Testis (tissue), 2 donors: ENCODE measurements around the gene NFATC2.

Source experiments
- POLR2A ChIP-seq: fragments of 450-650 bp; IDR thresholded peaks from one replicate; pipeline ENCODE4 v1.6.1; 2017; ENCODE audit warnings: antibody characterized with exemption, mild to moderate bottlenecking, moderate library complexity
- TF ChIP-seq, protein P1 (sequence below), 3 experiments: fragments of 450-650 bp in 2 of 3; fragments of 200-600 bp in 1 of 3; sonication (generic) in 1 of 3; IDR thresholded peaks; one replicate each; pipeline ENCODE4 v1.5.1; 2016 to 2019; ENCODE audit warnings: antibody characterized with exemption in 3 of 3, mild to moderate bottlenecking in 2 of 3, moderate library complexity in 1 of 3

DNA sequence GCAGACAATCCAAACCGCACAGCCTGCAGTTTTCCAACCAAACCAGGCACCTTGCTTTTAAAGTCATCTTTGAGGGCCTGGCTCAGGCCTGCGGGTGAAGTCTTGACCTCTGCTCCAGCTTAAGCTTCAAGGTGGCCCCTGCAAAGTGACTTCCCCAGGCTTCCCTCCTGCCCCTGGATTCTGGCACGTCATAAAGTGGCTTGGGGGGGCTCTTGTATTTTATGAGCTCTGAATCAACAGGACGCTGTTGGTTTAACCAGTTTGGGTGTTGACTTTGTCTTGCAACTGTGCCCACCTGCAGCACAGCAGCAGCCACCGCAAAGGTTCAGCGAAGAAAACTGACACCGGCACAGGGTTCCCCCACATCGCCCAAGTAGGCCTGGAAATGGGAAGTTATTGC, 81.2 kb downstream of the NFATC2 start:
- TF ChIP-seq, protein P1, sequence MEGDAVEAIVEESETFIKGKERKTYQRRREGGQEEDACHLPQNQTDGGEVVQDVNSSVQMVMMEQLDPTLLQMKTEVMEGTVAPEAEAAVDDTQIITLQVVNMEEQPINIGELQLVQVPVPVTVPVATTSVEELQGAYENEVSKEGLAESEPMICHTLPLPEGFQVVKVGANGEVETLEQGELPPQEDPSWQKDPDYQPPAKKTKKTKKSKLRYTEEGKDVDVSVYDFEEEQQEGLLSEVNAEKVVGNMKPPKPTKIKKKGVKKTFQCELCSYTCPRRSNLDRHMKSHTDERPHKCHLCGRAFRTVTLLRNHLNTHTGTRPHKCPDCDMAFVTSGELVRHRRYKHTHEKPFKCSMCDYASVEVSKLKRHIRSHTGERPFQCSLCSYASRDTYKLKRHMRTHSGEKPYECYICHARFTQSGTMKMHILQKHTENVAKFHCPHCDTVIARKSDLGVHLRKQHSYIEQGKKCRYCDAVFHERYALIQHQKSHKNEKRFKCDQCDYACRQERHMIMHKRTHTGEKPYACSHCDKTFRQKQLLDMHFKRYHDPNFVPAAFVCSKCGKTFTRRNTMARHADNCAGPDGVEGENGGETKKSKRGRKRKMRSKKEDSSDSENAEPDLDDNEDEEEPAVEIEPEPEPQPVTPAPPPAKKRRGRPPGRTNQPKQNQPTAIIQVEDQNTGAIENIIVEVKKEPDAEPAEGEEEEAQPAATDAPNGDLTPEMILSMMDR (IDR thresholded peaks at IDR 0.05): no peak
- no peak for TF ChIP-seq POLR2A
